H9 (cell line): ENCODE measurements around the gene KIF6. TPM values are rescaled to one million over a fixed set of nuclear protein-coding genes. Genes with fewer than 3 reads are reported as not detected.

ENCODE experiments used
- DNase-seq: peaks from one replicate; pipeline ENCODE4 v3.0.0-alpha.2; 2017
- H2AFZ ChIP-seq: one replicate; pipeline ENCODE4 v1.6.1; 2013; ENCODE audit warnings: mild to moderate bottlenecking, low read length, control low read depth, moderate library complexity
- H2AK5ac ChIP-seq: 2 replicates; pipeline ENCODE4 v1.6.1; 2013; ENCODE audit warnings: low read length, control low read depth, mixed read lengths; ENCODE audit not compliant: insufficient read length
- H2BK120ac ChIP-seq: one replicate; pipeline ENCODE4 v1.6.1; 2013; ENCODE audit warnings: low read depth, mild to moderate bottlenecking, low read length, control low read depth, inconsistent platforms; ENCODE audit not compliant: poor library complexity, severe bottlenecking
- H2BK12ac ChIP-seq: 2 replicates; pipeline ENCODE4 v1.6.1; 2013; ENCODE audit warnings: low read length, control low read depth, mixed read lengths, low read depth; ENCODE audit not compliant: insufficient read length
- H2BK15ac ChIP-seq: 2 replicates; pipeline ENCODE4 v1.6.1; 2013; ENCODE audit warnings: low read depth, low read length, control low read depth
- H2BK20ac ChIP-seq: one replicate; pipeline ENCODE4 v1.6.1; 2013; ENCODE audit warnings: low read depth, mild to moderate bottlenecking, low read length, control low read depth, inconsistent platforms; ENCODE audit not compliant: poor library complexity, severe bottlenecking
- H2BK5ac ChIP-seq: 2 replicates; pipeline ENCODE4 v1.6.1; 2013; ENCODE audit warnings: low read length, control low read depth, mixed read lengths; ENCODE audit not compliant: insufficient read length
- H3K14ac ChIP-seq: 2 replicates; pipeline ENCODE4 v1.6.1; 2013; ENCODE audit warnings: low read length, control low read depth; ENCODE audit not compliant: insufficient read depth
- H3K18ac ChIP-seq: 2 replicates; pipeline ENCODE4 v1.6.1; 2013; ENCODE audit warnings: low read depth, mild to moderate bottlenecking, mixed read lengths, low read length, control low read depth; ENCODE audit not compliant: insufficient read length
- H3K23ac ChIP-seq: 2 replicates; pipeline ENCODE4 v1.6.1; 2013; ENCODE audit warnings: low read length, control low read depth, mixed read lengths, low read depth; ENCODE audit not compliant: insufficient read length
- H3K23me2 ChIP-seq: 2 replicates; pipeline ENCODE4 v1.6.1; 2013; ENCODE audit warnings: low read depth, mild to moderate bottlenecking, mixed read lengths, low read length, control low read depth; ENCODE audit not compliant: insufficient read length, poor library complexity, severe bottlenecking
- H3K27ac ChIP-seq: 2 replicates; pipeline ENCODE4 v1.5.1; 2013; ENCODE audit warnings: low read length, control low read depth, mixed read lengths, low read depth; ENCODE audit not compliant: insufficient read length
- H3K27me3 ChIP-seq: 2 replicates; pipeline ENCODE4 v1.6.1; 2013; ENCODE audit warnings: low read length, control low read depth, inconsistent platforms; ENCODE audit not compliant: insufficient read depth
- H3K4ac ChIP-seq: 2 replicates; pipeline ENCODE4 v1.6.1; 2013; ENCODE audit warnings: low read depth, mild to moderate bottlenecking, control low read depth, inconsistent platforms, low read length, moderate library complexity
- H3K4me1 ChIP-seq: 2 replicates; pipeline ENCODE4 v1.6.1; 2013; ENCODE audit warnings: low read length, control low read depth, inconsistent platforms; ENCODE audit not compliant: insufficient read depth
- H3K4me2 ChIP-seq: 2 replicates; pipeline ENCODE4 v1.6.1; 2013; ENCODE audit warnings: low read length, control low read depth, mixed read lengths; ENCODE audit not compliant: insufficient read length, insufficient read depth
- H3K56ac ChIP-seq: 2 replicates; pipeline ENCODE4 v1.6.1; 2013; ENCODE audit warnings: low read depth, mild to moderate bottlenecking, mixed read lengths, low read length, control low read depth; ENCODE audit not compliant: insufficient read length
- H3K79me1 ChIP-seq: 2 replicates; pipeline ENCODE4 v1.6.1; 2013; ENCODE audit warnings: low read depth, mild to moderate bottlenecking, moderate library complexity, low read length, control low read depth, inconsistent platforms; ENCODE audit not compliant: insufficient read depth, poor library complexity, severe bottlenecking
- H3K79me2 ChIP-seq: 2 replicates; pipeline ENCODE4 v1.6.1; 2013; ENCODE audit warnings: low read length, control low read depth, inconsistent platforms; ENCODE audit not compliant: insufficient read depth
- H3K9ac ChIP-seq: 2 replicates; pipeline ENCODE4 v1.6.1; 2013; ENCODE audit warnings: low read length, control low read depth, mixed read lengths; ENCODE audit not compliant: insufficient read length; ENCODE audit errors: extremely low read depth
- H3K9me3 ChIP-seq: one replicate; pipeline ENCODE4 v1.6.1; 2013; ENCODE audit warnings: low read depth, low read length, inconsistent platforms; ENCODE audit not compliant: control insufficient read depth
- H3T11ph ChIP-seq: one replicate; pipeline ENCODE4 v1.6.1; 2013; ENCODE audit warnings: mild to moderate bottlenecking, low read length, control low read depth, inconsistent platforms
- H4K20me1 ChIP-seq: one replicate; pipeline ENCODE4 v1.6.1; 2013; ENCODE audit not compliant: control insufficient read depth, insufficient read length, insufficient read depth
- H4K5ac ChIP-seq: 2 replicates; pipeline ENCODE4 v1.6.1; 2013; ENCODE audit warnings: low read depth, mild to moderate bottlenecking, mixed read lengths, low read length, control low read depth; ENCODE audit not compliant: insufficient read length
- H4K8ac ChIP-seq: replicated peaks from 2 replicates; pipeline ENCODE4 v1.6.1; 2013; ENCODE audit warnings: low read length, control low read depth, mixed read lengths, low read depth; ENCODE audit not compliant: insufficient read length
- H4K91ac ChIP-seq: 2 replicates; pipeline ENCODE4 v1.6.1; 2013; ENCODE audit warnings: low read depth, mild to moderate bottlenecking, moderate library complexity, mixed read lengths, low read length, control low read depth; ENCODE audit not compliant: insufficient read length
- H3K27ac Mint-ChIP-seq, 3 experiments: 2 replicates in 2 of 3; 3 replicates in 1 of 3; pipeline ENCODE4 v1.8.0; 2020 to 2021; ENCODE audit warnings: mixed read lengths in 3 of 3, mild to moderate bottlenecking in 1 of 3, moderate library complexity in 1 of 3
- H3K27me3 Mint-ChIP-seq: 2 replicates; pipeline ENCODE4 v1.8.0; 2021; ENCODE audit warnings: low read depth, mild to moderate bottlenecking, moderate library complexity, mixed read lengths
- H3K36me3 Mint-ChIP-seq, 3 experiments: 2 replicates in 2 of 3; 3 replicates in 1 of 3; pipeline ENCODE4 v1.8.0; 2020 to 2021; ENCODE audit warnings: low read depth in 3 of 3, mixed read lengths in 3 of 3; ENCODE audit not compliant: insufficient read depth in 1 of 3
- H3K4me1 Mint-ChIP-seq, 2 experiments: 2 replicates each; pipeline ENCODE4 v1.8.0; 2020; ENCODE audit warnings: mixed read lengths in 2 of 2
- H3K4me3 Mint-ChIP-seq, 2 experiments: 2 replicates in 1 of 2; 3 replicates in 1 of 2; pipeline ENCODE4 v1.8.0; 2020 to 2021; ENCODE audit warnings: mild to moderate bottlenecking in 2 of 2, mixed read lengths in 2 of 2, moderate library complexity in 1 of 2
- H3K9me3 Mint-ChIP-seq, 2 experiments: 2 replicates in 1 of 2; 3 replicates in 1 of 2; pipeline ENCODE4 v1.8.0; 2020; ENCODE audit warnings: mild to moderate bottlenecking in 2 of 2, mixed read lengths in 2 of 2, moderate library complexity in 1 of 2
- CTCF ChIP-seq: fragments of 200-600 bp; sonication (generic); conservative IDR thresholded peaks from 3 replicates; pipeline ENCODE4 v1.8.0; 2021; ENCODE audit warnings: antibody characterized with exemption, mild to moderate bottlenecking
- WGBS: extraction: QIAGEN DNeasy Blood & Tissue Kit; methylation state at CpG from one replicate; pipeline ENCODE4 v1.1.7; 2013; ENCODE audit warnings: missing lambda C conversion rate, low lambda C conversion rate, mixed read lengths; ENCODE audit not compliant: insufficient read length; ENCODE audit errors: extremely low coverage; 5-methylcytosine and 5-hydroxymethylcytosine counted together
- total RNA-seq: library from RNA; stranded (reverse); gene quantifications from 2 replicates; pipeline ENCODE4 v1.2.1, GENCODE V29; 2021

The KIF6 gene
- total RNA-seq, 1 experiment from 2014 or later = 0.63 TPM

- Histone ChIP-seq H3K79me1 (no peaks in the 10 kb centered on the region), H3K4me2 (no peak overlapping the region), H2BK12ac (no peak overlapping the region), H3K18ac (no peak overlapping the region), H3K23ac (no peak overlapping the region), H2AK5ac (no peak overlapping the region), H3K56ac (no peak overlapping the region), H4K8ac (no peak overlapping the region), H3K4ac (no peak overlapping the region), H3K23me2 (no peaks in the 10 kb centered on the region), H3K27me3 (no peaks in the 10 kb centered on the region), H3K79me2 (no peaks in the 10 kb centered on the region), H2BK20ac (no peak overlapping the region), H3K9ac (no peak overlapping the region), H3K4me1 (no peaks in the 10 kb centered on the region), H4K5ac (no peak overlapping the region), H2BK120ac (no peak overlapping the region), H3T11ph (no peak overlapping the region), H2AFZ (no peak overlapping the region), H2BK5ac (no peak overlapping the region), H2BK15ac (no peak overlapping the region), H4K91ac (no peak overlapping the region), H3K14ac (no peak overlapping the region), H3K9me3 (no peaks in the 10 kb centered on the region), H3K27ac (no peak overlapping the region), H4K20me1 (no peaks in the 10 kb centered on the region)
- Mint-ChIP-seq H3K36me3 (no peaks in the 10 kb centered on the region), H3K27me3 (no peaks in the 10 kb centered on the region), H3K27ac (no peak overlapping the region), H3K4me1 (no peaks in the 10 kb centered on the region; a peak in 1 of 4 replicates), H3K4me3 (no peak overlapping the region), H3K9me3 (no peaks in the 10 kb centered on the region; a peak in 2 of 5 replicates)
- DNase-seq = no peak
- TF ChIP-seq CTCF = no peak
- WGBS = no CpG with 5 or more reads among the region's 7 CpGs
Observed at GRCh38 chr6:39574991-39575390, 150.2 kb downstream of the KIF6 start.
